H54 (cell line): ENCODE data around the gene TDP1.

Experiments
- DNase-seq: peaks from one replicate; pipeline ENCODE4 v3.0.0; 2011; ENCODE audit warnings: low spot score, mixed read lengths; ENCODE audit not compliant: insufficient read length
- FAIRE-seq: peaks from 3 replicates; lab custom pipeline; 2011; peaks lifted over from hg19 to GRCh38; lab: Jason Lieb, UNC
- POLR2A ChIP-seq: IDR thresholded peaks from 2 replicates; pipeline ENCODE4 v1.6.1; 2011; ENCODE audit warnings: low read depth, mild to moderate bottlenecking, low read length

TDP1 gene

DNA sequence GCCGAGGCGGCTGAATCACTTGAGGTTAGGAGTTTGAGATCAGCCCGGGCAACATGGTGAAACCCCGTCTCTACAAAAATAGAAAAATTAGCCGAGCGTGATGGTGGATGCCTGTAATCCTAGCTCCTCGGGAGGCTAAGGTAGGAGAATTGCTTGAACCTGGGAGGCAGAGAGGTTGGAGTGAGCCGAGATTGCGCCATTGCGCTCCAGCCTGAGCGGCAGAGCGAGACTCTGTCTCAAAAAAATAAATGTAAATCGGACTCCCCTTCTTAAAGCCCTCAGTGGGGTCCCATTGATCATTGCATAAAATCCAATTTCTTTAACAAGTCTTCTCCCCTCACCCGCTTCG lies 908 bp downstream of the TDP1 start:
- DNase-seq (no peak), FAIRE-seq (no peak)
- TF ChIP-seq POLR2A: no peak

DNA sequence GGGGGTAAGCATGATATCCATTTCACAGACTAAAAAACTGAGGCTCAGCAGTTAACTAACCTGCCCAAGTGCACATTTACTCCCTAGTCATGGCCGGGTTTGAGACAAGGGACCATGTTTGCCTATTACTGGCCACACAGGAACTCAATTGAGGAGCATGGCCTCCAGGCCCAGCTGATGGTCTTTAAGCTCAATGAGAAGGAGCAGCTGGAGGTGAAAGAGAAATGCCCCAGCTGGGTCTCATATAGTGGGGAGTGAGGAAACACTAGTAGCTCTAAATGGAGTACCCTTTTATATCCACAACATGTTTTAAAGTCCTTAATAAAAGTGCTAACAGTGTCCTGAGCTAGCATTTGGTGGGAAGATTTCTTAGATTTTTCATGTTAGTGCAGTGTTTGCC lies 1.6 kb downstream of the TDP1 start:
- no peak for TF ChIP-seq POLR2A
- no peak for DNase-seq
- FAIRE-seq: no peak

DNA sequence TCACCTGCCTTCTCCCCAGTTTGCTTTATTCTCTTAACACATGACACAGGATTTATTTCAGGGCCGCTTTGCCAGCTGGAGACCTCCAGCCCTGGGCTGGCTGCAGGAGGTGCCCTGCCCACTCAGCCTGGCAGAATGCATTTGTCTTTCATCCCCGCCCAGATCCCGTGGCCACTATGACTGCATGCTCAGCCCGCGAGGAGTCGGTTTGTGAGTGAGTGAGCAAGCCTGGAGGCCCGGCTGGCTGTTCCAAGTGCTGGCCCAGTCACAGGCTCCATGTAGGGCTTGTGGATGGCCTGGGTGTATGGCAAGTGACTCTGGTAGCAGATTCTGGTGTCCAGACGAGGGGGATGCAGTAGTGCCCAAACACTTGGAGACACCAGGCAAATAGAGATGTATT lies 2.1 kb downstream of the TDP1 start:
- TF ChIP-seq POLR2A: no peak
- no peak for DNase-seq
- FAIRE-seq: no peak

DNA sequence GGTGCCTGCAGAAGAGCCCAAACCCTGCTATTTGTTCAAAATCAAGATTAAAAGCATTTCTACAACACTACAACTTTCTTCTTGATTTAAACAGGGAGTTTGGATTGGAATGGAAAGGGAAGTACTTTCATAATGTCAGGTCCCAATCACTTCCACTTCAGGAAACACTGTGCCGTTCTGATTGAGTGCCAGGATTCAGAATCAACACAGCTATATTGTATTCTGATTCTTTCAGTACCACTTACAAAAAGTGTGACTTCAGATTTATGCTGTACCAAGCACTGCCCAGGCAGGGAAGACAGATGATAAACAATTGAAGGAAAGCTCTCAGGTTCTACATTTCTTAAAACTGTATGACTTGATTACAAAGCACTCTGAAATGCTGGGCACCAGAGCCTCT lies 3.2 kb downstream of the TDP1 start:
- DNase-seq (no peak), FAIRE-seq (no peak)
- TF ChIP-seq POLR2A: no peak

DNA sequence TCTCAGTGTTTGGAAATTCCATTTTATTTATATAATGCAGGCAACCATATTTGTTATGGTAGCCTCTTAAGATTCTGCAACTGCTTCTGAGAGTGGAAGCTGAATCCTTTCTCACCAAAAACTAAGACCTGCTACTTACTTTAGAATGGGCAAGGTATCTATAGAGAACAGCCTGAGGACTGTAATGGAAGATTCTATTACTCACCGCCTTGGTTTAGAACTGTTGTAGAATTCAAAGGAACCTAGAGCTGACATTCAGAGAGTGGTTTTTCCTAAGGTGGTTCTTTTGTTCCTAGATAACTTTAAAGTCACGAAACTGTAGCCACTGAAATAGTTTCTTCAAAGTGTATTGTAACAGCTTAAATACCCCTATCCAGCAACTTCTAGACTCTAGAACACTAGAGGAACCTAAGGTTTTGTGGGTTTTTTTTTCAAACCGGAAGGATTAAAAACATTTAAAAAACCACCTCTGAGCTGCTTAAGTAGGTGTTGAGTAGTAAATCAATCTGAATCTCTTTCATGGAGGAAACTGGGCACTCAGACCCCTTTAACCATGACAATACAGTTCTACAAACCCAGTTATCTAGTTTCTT lies 4.2 kb downstream of the TDP1 start:
- DNase-seq (no peak), FAIRE-seq (no peak)
- TF ChIP-seq POLR2A: no peak

DNA sequence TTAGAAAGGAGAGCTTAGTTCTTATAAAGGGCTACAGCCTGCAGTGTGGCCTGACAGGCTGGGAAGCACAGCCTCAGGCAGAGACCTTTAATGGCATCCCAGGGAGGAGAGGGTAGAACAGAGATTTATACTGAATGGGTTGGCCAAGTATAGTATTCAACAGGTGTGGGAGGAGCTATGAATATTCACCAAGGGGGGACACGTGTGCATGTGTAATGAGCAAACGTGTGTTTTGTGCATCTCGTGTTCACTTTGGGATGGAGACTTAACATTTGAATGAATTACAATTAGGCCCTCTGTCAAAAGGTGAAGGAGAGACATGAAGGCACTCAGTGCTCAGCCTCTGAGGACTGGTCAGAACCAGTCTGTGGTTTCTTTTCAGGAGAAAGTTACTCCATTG lies 5.2 kb downstream of the TDP1 start:
- TF ChIP-seq POLR2A: no peak
- DNase-seq (no peak), FAIRE-seq (no peak)

DNA sequence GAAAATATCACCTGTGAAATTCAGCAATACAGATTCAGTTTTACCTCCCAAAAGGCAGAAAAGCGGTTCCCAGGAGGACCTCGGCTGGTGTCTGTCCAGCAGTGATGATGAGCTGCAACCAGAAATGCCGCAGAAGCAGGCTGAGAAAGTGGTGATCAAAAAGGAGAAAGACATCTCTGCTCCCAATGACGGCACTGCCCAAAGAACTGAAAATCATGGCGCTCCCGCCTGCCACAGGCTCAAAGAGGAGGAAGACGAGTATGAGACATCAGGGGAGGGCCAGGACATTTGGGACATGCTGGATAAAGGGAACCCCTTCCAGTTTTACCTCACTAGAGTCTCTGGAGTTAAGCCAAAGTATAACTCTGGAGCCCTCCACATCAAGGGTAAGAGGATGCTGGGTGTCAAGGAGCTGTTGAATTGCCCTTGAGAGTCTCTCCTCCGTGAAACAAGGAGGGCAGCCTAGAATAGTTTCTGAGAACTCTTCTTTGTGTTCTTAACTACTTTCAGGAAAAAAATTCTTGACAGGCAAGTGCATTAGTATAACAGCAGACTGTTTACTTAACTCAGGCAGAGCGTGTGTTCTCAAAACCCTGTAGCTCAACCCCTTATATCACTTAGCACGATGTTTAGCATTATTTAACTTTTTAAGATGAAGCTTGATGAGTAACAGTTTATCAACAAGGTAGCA lies 7.7 kb downstream of the TDP1 start:
- no peak for DNase-seq
- no peak for TF ChIP-seq POLR2A
- no peak for FAIRE-seq

DNA sequence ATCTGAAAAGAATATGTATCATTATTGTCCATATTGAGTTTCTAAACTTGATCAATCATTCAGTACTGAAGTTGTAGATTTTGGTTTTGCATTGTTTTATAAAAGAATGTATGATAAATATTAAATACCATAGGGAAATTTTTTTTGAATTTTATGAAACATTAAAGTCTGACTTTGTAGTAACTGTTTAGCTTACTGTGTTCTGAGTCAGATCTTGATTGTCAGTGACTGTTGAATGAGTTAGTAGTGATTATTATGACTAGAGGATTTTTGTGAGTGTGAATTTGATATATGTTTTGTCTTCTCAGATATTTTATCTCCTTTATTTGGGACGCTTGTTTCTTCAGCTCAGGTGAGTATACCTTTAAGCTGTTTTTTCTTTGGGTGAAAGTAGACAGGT lies 10.1 kb downstream of the TDP1 start:
- no peak for TF ChIP-seq POLR2A
- FAIRE-seq (no peak), DNase-seq (no peak)

DNA sequence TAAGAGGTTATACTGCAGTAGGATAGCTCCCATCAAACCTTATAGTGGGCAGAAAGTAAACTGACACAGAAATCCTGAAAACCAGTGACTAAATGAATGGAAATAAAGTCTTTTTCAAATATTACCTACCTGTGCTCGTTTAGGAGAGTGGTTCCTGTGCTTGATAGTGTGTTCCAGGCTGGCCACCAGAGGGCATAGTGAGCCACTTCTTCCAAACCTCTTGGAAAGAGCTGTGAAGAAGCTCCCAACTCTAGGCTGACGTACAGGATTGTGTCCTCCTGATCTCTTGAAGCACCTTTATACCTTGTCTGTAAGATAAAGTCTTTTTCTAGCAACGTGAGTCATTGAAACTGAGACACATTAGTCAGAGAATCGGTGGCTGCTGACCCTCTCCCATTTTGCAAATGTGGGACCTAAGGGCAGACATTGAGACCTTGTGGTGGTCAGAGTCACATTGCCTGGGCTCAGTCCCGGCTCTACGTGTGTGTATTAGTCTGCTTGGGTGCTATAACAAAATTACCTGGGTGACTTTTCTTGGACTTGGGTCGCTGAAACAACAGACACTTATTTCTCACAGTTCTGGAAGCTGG lies 17.6 kb downstream of the TDP1 start:
- DNase-seq: peak; percentile 54
- peak; percentile 66 for FAIRE-seq
- no peak for TF ChIP-seq POLR2A

DNA sequence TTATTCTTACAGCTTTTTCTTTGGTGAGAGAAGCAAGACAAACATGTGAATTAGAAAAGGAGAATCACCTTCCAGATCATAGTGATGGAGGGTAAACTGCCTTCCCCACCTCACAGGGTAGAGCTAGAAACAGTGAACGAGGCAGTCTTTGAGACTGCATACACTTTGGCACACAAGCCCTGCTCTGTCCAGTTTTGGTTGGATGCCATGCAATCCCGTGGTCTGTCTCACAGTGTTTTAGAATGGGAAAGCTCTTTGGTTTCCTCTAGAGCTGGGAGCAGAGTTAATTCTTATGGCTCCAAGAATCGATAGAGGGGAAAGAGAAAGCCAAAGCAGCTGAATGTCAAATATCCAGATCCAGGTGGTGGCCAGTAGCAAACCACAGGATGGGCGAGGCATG lies 21.9 kb downstream of the TDP1 start:
- FAIRE-seq (no peak), DNase-seq (no peak)
- no peak for TF ChIP-seq POLR2A

DNA sequence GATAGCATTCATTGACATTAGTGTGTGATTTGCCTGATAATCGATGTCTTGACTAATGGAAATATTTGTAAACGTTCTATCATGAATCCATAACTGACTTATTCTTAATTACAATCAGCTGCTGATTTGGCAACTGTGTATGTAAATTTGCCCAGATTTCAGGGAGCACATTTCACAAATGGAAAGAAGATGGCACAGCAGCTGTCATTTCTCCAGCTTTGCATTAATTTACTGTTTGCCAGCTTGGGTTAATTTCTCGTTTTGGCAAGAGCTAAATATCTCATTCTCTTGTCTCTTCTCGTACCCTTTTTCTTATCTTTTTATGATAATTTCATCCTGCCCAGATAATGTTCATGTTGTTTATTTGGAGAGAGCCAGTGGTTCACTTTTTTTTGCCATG lies 22.9 kb downstream of the TDP1 start:
- DNase-seq (no peak), FAIRE-seq (no peak)
- TF ChIP-seq POLR2A: no peak

DNA sequence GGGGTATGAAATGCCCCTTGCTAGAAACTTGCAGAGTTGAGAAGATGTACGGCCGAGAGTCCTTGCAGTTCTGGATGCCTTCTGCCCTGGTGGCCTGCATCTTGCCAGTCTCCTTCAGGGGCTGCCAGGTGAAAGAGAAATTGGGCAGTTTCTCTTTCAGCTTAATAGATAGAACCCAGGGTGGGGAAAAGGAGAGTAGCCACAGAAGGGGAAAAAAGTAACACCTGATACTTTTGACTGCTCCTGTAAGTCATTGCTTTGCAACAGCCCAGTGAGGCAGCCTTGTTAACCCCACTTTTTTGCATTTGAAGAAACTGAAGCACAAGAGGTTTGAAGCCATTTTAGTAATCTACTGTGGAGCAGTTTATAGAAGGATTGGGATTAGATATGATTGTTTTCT lies 27.6 kb downstream of the TDP1 start:
- FAIRE-seq: no peak
- no peak for TF ChIP-seq POLR2A
- no peak for DNase-seq

DNA sequence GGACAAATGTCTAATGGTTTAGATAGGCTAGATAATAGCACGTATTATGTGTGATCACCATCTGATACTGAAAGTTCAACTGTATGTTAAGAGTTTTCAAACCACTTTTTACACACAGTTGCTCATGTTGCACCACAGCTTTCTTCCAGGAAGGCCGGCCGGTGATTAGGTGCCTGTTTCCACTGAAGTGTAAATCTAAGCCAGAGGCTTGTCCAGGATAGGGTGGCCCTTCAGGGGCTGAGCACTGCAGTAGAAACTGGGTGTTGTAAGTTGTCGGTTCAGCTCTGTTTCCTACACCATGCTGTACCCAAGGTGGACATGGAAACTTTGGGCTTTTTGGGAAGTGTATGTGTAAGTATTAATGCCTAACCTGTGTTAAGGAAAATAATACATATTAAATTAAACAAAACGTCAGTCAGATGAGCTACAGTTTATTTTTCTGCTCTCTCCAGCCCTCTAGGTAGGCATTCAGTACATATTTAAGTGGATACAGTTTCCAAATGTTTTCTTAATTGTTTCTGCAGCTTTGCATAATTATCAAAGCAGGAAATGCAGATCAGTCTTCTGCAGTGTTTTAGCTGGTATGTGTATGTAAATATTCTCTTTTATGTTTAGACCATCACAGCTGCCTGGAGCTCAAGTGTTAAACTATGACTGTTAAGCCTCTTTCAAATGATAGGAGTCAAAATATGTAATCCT lies 30.9 kb downstream of the TDP1 start:
- no peak for TF ChIP-seq POLR2A
- DNase-seq (no peak), FAIRE-seq (no peak)

DNA sequence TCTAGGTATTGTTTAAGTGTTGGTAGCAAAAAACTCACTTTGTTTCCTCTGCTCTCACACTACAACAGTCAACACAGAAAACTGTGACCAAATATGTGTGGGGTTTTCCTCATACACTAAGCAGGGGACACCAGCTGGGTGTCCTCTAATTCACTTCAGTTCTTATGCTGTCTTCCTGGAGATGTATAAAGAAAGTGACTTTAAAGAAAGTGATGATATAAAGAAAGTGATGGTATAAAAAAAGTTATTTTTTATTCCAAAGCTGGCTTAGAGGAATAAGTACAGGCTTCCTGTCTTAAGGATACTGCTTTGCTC lies 31.4 kb downstream of the TDP1 start:
- TF ChIP-seq POLR2A: no peak
- no peak for FAIRE-seq
- DNase-seq: no peak

DNA sequence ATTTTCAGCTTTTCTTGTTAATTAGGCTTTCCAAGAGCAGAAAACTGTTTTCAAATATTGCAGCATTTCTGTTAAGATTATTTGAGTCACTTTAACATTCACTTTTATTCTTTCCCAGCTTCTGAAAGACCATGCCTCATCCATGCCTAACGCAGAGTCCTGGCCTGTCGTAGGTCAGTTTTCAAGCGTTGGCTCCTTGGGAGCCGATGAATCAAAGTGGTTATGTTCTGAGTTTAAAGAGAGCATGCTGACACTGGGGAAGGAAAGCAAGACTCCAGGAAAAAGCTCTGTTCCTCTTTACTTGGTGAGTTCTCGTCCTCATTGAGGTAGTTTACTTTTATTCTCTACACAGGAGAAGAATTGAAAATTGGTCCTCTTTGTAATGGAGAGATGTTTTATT lies 33.1 kb downstream of the TDP1 start:
- no peak for TF ChIP-seq POLR2A
- DNase-seq (no peak), FAIRE-seq (no peak)

DNA sequence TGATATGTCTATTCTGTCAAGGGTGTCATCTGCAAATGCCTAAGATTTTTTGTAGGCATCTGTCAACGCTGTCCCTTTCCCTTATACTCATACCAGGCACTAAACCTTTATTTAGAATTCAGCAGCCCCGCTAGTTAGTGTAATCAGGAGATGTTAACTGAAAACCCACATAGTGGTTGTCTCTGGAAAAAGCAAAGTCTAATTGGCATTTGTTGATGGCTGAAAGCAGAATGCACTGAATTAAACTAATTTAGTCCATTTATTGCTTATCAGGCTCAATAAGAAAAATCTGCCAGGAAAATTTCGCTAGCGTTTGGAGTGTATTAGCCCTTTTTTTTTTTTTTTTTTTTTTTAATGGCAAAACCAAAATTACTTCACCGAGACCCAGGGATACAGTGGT lies 34.5 kb downstream of the TDP1 start:
- DNase-seq (no peak), FAIRE-seq (peak; percentile 64)
- no peak for TF ChIP-seq POLR2A
